ENCODE data around the gene PLA2G6. TPM values are rescaled to one million over a fixed set of nuclear protein-coding genes. Genes with fewer than 3 reads are reported as not detected.

Gene PLA2G6
- total and polyA plus RNA-seq, 2 of the 8 experiments (the other 6 are each of a cell fraction or from before 2014, with no cell fraction given): 13.2 to 21.0 TPM

GRCh38 chr22:38204784-38205183, 23.2 kb upstream of the PLA2G6 start (continued):
- no peak for TF ChIP-seq CBX5 (IDR thresholded peaks at IDR 0.05; ENCODE audit: low read depth, low read length)
- no peak for TF ChIP-seq CHD1 (IDR thresholded peaks at IDR 0.05; ENCODE audit: low read depth, low read length)
- no peak for TF ChIP-seq JUN (IDR thresholded peaks at IDR 0.05; ENCODE audit: low read depth, low read length)
- no peak for TF ChIP-seq RNF2 (IDR thresholded peaks at IDR 0.05; ENCODE audit: borderline replicate concordance, low read depth, low read length, missing control alignments, poor library complexity, severe bottlenecking)
